GM18870 (cell line): ENCODE data around the gene HIPK2.

ENCODE experiments used
- ATAC-seq: cut with Tn5 transposase; IDR thresholded peaks from one replicate; pipeline ENCODE4 v1.9.1; 2021; ENCODE audit warnings: moderate library complexity; ENCODE audit not compliant: unreplicated experiment

Gene HIPK2

GRCh38 chr7:139718141-139718540, 59.7 kb downstream of the HIPK2 start:
- no peak for ATAC-seq

DNA sequence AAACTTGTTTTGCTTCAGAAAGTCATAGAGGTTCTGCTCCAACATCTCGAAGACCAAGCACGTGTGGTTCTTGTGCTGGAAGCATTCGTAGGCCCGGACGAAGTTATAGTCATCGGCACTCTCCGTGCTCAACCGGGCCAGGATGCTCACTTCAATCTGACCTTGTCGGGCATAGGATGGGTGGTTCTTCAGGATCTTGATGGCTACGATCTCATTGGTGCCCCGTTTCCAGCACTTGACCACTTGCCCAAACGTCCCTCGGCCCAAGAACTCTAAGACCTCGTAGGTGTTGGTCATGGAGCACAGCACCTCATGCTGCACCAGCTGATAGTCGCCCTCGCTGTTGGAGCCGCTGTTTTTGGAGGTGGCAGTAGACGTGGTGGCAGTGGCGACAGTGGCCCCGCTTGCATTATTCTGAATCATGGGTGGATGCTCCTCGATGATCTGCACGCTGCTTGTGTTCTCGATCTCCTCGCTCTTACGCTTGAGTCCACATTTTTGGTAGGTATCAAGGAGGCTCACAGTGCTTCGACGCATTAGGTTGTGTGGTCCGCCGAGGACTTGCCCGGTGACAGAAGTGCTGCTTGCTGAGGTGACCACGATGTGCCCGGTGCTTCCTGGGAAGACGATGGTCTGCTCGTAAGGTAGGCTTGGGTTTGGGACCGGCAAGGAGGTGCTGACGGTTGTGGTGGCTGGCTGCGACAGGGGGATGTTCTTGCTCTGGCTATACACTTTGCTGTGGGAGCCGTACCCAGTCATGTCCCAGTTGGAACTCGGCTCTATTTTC, 61.4 kb downstream of the HIPK2 start:
- no peak for ATAC-seq

- no peak for ATAC-seq
Observed at GRCh38 chr7:139715194-139715815, 62.5 kb downstream of the HIPK2 start.

DNA sequence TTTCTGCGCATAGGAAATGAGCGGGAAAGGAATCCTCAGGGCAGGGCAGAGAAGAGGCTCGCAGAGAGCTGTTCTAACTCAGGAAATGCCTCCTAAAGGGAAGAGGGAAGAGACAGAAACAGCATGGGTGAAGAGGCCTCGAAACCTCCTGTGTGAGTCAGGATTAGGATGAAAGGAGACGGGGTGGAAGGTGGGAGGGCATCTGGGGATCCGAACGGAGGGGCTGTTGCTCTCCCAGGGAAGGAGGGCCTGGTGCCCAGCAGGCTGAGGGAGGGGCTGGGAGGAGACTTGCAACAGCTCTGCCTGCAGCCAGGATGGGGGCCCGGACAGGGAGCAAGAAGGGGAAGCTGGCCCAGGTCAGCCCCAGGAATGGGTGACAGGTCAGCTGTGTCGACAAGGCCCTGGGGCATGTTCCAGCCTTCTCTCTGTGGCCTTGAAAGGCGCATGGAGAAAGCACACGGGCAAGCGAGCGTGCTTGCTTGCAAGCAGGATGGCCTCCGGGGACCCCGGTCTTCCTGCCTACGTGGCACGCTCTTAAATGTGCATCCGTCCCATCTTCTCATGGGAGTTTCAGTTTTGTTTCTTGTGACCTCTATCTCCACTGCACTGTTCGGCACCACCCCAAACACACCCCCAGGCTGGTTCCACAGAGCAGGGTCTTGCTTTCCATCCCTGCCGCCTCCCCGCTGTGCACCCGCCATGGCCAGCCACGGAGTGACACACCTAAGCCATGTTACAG, 63.5 kb downstream of the HIPK2 start:
- ATAC-seq, result peak; percentile 96

DNA sequence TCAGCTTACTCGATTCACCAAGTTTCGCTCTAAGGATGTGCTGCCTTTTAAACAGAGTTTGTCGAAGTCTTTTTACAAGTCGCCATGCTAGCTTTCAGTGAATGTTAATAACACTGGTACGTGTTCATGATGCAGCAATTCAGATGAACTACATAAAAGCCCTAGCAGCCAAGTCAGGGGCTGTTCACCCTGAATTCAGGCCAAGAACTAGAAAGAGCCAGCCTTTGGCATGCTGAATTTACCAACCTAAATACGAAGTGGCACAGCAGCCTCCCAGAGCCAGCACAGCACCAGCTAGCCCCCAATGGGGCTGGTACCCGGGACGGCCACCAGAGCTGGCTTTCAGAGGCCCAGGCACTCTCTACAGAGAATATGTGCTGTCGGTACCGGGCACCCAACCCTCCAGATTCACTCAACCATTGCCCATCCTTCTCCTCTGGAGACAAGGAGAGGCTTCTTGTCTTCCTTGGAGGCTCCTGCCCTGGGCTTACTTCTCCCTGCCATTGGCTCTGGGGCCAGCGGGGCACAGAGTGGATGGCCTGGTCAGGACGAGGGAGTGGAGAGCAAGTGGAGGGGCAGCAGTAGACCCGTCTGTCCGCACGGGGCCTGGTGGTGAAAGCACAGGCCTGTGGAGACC, 64.2 kb downstream of the HIPK2 start:
- no peak for ATAC-seq

GRCh38 chr7:139713061-139713460, 64.7 kb downstream of the HIPK2 start:
- ATAC-seq, result no peak

- no peak for ATAC-seq
Observed at GRCh38 chr7:139711991-139712743, 65.6 kb downstream of the HIPK2 start.

DNA sequence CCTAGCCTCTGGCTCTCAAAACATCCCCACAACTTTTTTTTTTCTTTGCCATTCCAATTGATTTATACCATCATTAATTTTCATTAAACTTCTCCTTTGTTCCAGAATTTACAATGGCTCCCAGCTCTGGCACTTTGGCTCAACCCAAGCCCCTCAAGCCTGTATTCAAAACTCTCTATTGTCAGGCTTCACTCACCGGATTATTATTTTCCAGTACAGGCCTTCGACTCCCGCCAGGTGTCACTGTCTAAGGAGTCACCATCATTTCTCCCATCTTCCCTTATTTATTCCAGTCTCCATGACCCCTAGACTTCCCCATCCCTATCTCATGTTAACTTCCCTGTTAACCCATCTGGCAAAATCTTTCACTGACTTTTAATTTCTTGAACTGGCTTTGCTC, 67.8 kb downstream of the HIPK2 start:
- ATAC-seq, result no peak

DNA sequence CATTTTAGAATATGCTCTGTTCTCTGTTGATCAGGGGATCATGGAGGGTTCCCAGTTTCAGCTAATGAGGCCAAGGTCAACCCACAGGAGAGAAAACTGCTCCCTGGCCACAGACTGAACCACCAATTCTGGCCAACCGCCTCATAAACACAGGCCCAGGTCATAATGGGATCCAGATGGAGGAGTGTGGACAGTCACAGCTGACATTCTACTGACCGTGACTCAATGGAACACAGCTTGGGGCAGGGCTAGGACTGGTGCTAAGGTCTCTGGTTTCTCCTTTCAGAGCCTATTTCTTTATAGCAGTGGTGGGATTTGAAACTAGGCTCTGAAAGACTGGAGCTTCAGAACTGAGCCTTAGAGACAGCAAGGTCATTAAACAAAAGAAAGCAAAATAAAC, 68.3 kb downstream of the HIPK2 start:
- ATAC-seq, result no peak

DNA sequence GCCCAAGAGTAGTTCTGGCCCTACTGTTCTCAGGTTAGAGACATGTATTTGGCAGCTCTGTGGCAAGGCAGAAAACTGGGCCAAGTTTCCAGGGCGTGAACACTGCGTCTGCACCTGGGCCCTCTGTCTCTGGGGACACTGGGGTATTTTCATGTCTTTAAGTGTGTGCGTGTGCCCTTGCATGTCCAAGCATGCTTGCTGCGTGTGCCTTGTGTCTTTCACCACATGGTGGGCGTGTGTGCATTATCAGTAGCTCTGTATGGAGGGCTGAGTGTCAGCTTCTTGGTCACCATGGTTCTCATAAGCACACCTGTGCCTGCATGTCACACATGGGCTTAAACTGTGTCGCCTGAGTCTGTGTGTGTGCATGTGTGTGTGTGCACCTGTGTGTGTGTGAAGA, 69.3 kb downstream of the HIPK2 start:
- peak; percentile 90 for ATAC-seq

DNA sequence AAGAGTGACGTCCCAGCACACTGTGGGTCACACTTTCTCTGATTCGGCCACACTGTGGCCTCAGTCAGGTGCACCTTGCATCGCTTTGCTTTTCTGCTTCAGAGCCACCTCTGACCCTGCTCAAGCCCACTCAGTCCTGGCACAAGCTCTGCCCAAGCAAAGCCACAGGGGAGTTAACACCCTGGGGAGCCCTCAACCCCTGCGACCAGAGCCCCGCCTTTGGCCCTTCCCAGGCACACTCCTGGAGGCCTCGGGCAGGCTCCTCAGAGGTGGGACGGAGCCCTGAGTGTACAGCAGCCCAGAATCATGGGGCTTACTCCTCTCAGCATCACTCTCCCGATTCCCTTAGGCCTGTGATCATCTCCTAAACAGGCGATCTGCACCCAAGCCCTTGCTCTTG, 71.0 kb downstream of the HIPK2 start:
- no peak for ATAC-seq

DNA sequence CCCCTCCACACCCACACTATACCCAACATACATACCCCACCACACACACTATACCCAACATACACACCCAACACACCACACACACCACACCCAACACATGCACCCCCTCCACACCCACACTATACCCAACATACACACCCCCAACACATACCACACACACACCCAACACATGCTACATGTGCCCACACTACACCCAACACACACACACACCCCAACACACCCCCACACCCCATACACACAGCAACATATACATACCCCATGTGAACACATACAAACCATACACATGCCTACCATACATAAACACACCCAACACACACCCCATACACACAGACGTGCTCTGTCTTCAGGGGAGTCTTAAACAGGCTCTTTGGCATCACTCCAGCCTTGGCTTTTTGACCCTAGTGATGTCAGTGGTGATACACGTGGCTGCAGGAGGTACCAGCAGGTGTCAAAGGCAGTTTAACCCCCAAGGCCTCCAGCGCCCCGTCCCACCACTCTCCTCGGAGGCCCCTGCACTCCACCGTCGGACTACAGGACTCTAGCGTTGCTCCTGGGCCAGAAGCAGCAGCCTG, 73.4 kb downstream of the HIPK2 start:
- no peak for ATAC-seq

DNA sequence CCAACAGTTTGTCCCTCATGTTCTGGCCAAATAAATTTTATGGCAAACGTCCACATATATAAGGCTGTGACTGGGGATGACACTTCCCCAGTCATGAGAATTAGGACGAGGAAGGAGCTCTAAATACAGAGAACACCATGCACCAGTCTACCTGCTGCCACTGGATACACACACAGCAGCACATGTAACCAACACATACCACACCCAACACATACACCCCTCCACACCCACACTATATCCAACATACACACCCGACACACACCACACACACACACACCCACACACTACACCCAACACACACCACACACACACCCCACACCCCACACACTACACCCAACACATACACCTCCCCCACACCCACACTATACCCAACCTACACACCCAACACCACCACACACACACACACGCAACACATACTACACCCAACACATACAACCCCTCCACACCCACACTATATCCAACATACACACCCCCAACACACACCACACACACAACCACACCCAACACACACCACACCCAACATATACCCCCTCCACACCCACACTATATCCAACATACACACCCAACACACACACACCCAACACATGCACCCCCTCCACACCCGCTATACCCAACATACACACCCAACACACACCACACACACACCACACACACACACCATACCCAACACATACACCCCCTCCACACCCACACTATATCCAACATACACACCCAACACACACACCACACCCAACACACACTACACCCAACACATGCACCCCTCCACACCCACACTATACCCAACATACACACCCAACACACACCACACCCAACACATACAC, 74.1 kb downstream of the HIPK2 start:
- ATAC-seq, result no peak

DNA sequence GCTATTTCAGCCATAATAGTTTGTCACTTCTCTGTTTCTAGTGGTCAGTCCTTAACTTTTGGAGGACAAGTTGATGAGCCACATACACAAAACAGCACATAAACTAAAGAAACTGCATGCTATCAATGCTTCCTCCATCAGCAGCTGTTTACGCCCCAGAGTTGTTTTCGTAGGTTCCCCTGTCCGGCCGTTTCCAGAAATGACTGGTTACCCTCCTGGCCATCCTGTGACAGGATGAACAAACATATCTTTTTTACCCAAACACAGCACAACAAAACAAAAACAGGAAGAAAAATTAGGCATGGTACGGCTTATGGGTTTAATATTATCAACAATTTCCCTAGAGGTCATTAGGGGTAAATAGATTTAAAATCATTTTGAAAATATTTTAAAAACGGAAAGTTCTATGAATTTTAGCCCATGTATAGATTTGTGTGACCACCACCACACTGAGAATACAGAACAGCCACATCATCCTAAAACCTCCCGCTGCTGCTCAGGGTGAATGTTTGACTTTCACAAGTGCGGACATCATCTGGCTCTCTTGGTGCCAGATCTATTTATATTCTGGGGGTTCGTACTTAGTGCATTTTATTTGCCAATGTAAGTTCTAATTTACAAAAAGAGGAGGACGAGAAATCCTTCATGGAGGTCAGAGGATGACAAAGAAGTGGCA, 74.8 kb downstream of the HIPK2 start:
- ATAC-seq, result peak; percentile 76

- no peak for ATAC-seq
Observed at GRCh38 chr7:139702313-139702731, 75.5 kb downstream of the HIPK2 start.

DNA sequence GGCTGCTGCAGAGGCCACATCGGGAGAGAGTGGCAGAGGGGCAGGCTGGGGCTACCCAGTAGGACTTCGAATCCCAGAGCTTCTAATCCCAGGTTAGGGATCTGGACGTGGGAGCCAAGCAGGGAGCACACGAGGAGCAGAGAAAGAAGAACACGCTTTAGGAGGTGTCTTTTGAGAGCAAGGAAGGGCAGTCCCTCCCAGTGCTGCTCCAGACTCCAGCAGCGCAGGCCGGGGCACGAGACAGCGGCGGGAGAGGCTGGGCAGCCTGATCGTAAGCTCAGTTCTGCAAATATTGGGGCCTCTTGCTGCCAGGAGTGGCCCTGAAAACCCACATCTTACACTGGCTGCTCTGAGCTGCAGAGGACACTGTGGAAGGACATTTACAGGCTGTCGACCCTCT, 75.9 kb downstream of the HIPK2 start:
- ATAC-seq, result no peak

DNA sequence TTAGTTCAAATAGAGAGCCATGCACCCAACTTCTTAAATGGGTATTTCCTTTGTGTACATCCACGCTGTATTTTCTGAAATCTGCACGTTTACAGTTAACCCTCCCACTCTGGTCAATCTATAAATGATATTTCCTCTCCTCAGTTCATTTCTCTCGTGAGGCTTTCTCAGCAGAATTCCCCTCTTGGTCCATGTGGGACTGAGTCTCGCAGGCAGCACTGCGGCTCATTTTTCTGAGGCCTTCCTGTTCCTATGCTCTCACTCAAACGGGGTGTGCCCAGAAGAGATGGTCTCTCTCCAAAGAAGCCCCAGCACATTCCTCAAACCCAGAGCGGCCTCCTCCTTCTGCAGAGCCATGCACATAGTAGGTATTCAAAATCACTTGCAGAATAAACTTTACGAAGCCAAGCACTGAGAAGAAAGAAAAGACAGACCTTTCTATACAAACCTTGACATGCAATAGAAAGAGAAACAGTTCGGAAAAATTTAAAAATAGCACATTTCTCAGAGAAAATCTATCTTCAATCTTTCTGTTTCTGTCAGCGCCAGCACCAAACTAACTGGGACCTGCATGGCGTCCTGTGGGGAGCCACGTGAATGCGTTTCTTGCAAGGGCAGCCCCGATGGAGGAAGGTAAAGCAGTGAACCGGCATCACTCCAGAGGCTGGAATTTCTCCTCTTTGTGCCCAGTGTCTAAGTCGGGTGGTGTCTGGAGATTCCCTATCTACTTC, 77.1 kb downstream of the HIPK2 start:
- no peak for ATAC-seq
